Activated T-cell treated with anti-CD3 and anti-CD28 coated beads, Interleukin-2, amount 50 U/mL, for 24 hours (primary cell): ENCODE data around the gene C1S.

Experiments
- DNase-seq: peaks from one replicate; pipeline ENCODE4 v3.0.0-alpha.2; 2020
- H3K27ac Mint-ChIP-seq: 2 replicates; pipeline ENCODE4 v1.8.0; 2020; ENCODE audit warnings: mild to moderate bottlenecking, mixed read lengths
- H3K27me3 Mint-ChIP-seq: 2 replicates; pipeline ENCODE4 v1.8.0; 2020; ENCODE audit warnings: mixed read lengths
- H3K36me3 Mint-ChIP-seq: 2 replicates; pipeline ENCODE4 v1.8.0; 2020; ENCODE audit warnings: low read depth, mixed read lengths
- H3K4me1 Mint-ChIP-seq: 2 replicates; pipeline ENCODE4 v1.8.0; 2020; ENCODE audit warnings: low read depth, mixed read lengths
- H3K4me3 Mint-ChIP-seq: 2 replicates; pipeline ENCODE4 v1.8.0; 2020; ENCODE audit warnings: mild to moderate bottlenecking, moderate library complexity, mixed read lengths
- H3K9me3 Mint-ChIP-seq: 2 replicates; pipeline ENCODE4 v1.8.0; 2020; ENCODE audit warnings: mixed read lengths

The C1S gene

GRCh38 chr12:7112041-7112440 lies 51.5 kb downstream of the C1S start:
- H3K27me3 Mint-ChIP-seq, result no peaks in the 10 kb centered on the region
- H3K9me3 Mint-ChIP-seq, result no peaks in the 10 kb centered on the region
- H3K4me1 Mint-ChIP-seq, result peaks cover 22% of the 10 kb centered on the region
- no peak for DNase-seq
- H3K4me3 Mint-ChIP-seq, result no peak overlapping the region
- H3K27ac Mint-ChIP-seq, result no peak overlapping the region
- peaks cover 61% of the 10 kb centered on the region for H3K36me3 Mint-ChIP-seq

GRCh38 chr12:7113389-7113871 lies 52.9 kb downstream of the C1S start:
- H3K9me3 Mint-ChIP-seq, result no peaks in the 10 kb centered on the region
- peak; percentile 49 for DNase-seq
- H3K4me3 Mint-ChIP-seq, result no peak overlapping the region
- H3K36me3 Mint-ChIP-seq, result peaks cover 65% of the 10 kb centered on the region
- H3K27me3 Mint-ChIP-seq, result no peaks in the 10 kb centered on the region
- no peak overlapping the region for H3K27ac Mint-ChIP-seq
- H3K4me1 Mint-ChIP-seq, result peaks cover 15% of the 10 kb centered on the region

- no peak overlapping the region for H3K27ac Mint-ChIP-seq
Measured at GRCh38 chr12:7114008-7114407, 53.5 kb downstream of the C1S start.

GRCh38 chr12:7114851-7115250 lies 54.3 kb downstream of the C1S start:
- Mint-ChIP-seq H3K27me3 (no peaks in the 10 kb centered on the region), H3K36me3 (peaks cover 64% of the 10 kb centered on the region), H3K4me1 (peaks cover 8% of the 10 kb centered on the region), H3K9me3 (no peaks in the 10 kb centered on the region), H3K4me3 (no peak overlapping the region), H3K27ac (no peak overlapping the region)
- no peak for DNase-seq

More at GRCh38 chr12:7114008-7114407, 53.5 kb downstream of the C1S start:
- H3K36me3 Mint-ChIP-seq, result peaks cover 65% of the 10 kb centered on the region
- DNase-seq, result no peak
- no peaks in the 10 kb centered on the region for H3K27me3 Mint-ChIP-seq
- H3K4me3 Mint-ChIP-seq, result no peak overlapping the region
- peaks cover 15% of the 10 kb centered on the region for H3K4me1 Mint-ChIP-seq
- H3K9me3 Mint-ChIP-seq, result no peaks in the 10 kb centered on the region

- Mint-ChIP-seq H3K4me1 (peaks cover 5% of the 10 kb centered on the region), H3K27ac (no peak overlapping the region), H3K36me3 (peaks cover 65% of the 10 kb centered on the region), H3K27me3 (no peaks in the 10 kb centered on the region), H3K9me3 (no peaks in the 10 kb centered on the region), H3K4me3 (no peak overlapping the region)
- DNase-seq, result no peak
Measured at GRCh38 chr12:7116196-7116595, 55.7 kb downstream of the C1S start.

- Mint-ChIP-seq H3K9me3 (no peaks in the 10 kb centered on the region), H3K4me3 (no peak overlapping the region), H3K36me3 (peaks cover 59% of the 10 kb centered on the region), H3K27me3 (no peaks in the 10 kb centered on the region), H3K4me1 (peaks cover 5% of the 10 kb centered on the region), H3K27ac (no peak overlapping the region)
- no peak for DNase-seq
Measured at GRCh38 chr12:7116916-7117315, 56.4 kb downstream of the C1S start.

GRCh38 chr12:7117670-7118069 lies 57.2 kb downstream of the C1S start:
- no peak for DNase-seq
- Mint-ChIP-seq H3K4me3 (no peak overlapping the region), H3K27me3 (no peaks in the 10 kb centered on the region), H3K36me3 (peaks cover 57% of the 10 kb centered on the region), H3K4me1 (peaks cover 5% of the 10 kb centered on the region), H3K9me3 (no peaks in the 10 kb centered on the region), H3K27ac (no peak overlapping the region)

- no peaks in the 10 kb centered on the region for H3K4me1 Mint-ChIP-seq
Measured at GRCh38 chr12:7118881-7119280, 58.4 kb downstream of the C1S start.

GRCh38 chr12:7120166-7120565 lies 59.6 kb downstream of the C1S start:
- Mint-ChIP-seq H3K4me1 (no peaks in the 10 kb centered on the region), H3K4me3 (no peak overlapping the region), H3K36me3 (peaks cover 38% of the 10 kb centered on the region), H3K27ac (no peak overlapping the region), H3K9me3 (no peaks in the 10 kb centered on the region), H3K27me3 (no peaks in the 10 kb centered on the region)
- no peak for DNase-seq

More at GRCh38 chr12:7118881-7119280, 58.4 kb downstream of the C1S start:
- H3K36me3 Mint-ChIP-seq, result peaks cover 51% of the 10 kb centered on the region
- H3K4me3 Mint-ChIP-seq, result no peak overlapping the region
- H3K9me3 Mint-ChIP-seq, result no peaks in the 10 kb centered on the region
- no peak for DNase-seq
- H3K27me3 Mint-ChIP-seq, result no peaks in the 10 kb centered on the region
- H3K27ac Mint-ChIP-seq, result no peak overlapping the region
